ENCODE measurements around the gene DHX32.

GRCh38 chr10:125878957-125879835 is 1.9 kb downstream of the DHX32 start:
- no peak for TF ChIP-seq CTCF (IDR thresholded peaks at IDR 0.05)
- no peak for TF ChIP-seq MAX (IDR thresholded peaks at IDR 0.05; ENCODE audit: low read depth)
- TF ChIP-seq EZH2phosphoT487 (IDR thresholded peaks at IDR 0.05; ENCODE audit: borderline replicate concordance, low read depth), result no peak
